Central memory CD8-positive, alpha-beta T cell (primary cell): Measurements from ENCODE around the gene ZFP62.

Experiments
- ATAC-seq: fragments of 150-1000 bp; cut with Tn5 transposase; replicated peaks from 2 replicates; pipeline ENCODE4 v1.10.0; 2022; ENCODE audit warnings: mild to moderate bottlenecking, moderate FRiP score, moderate number of reproducible peaks; ENCODE audit not compliant: poor library complexity, severe bottlenecking; ENCODE audit errors: extremely low read depth
- DNase-seq, 2 donors: peaks; one replicate each; pipeline ENCODE4 v3.0.0; 2021; ENCODE audit warnings: low spot score in 2 of 2
- H3K27ac Mint-ChIP-seq: one replicate; pipeline ENCODE4 v1.8.0; 2022; ENCODE audit warnings: low read depth, mild to moderate bottlenecking, moderate library complexity, mixed read lengths
- H3K27me3 Mint-ChIP-seq: one replicate; pipeline ENCODE4 v1.8.0; 2022; ENCODE audit warnings: mixed read lengths
- H3K36me3 Mint-ChIP-seq: one replicate; pipeline ENCODE4 v1.8.0; 2022; ENCODE audit warnings: mild to moderate bottlenecking, moderate library complexity, mixed read lengths; ENCODE audit not compliant: insufficient read depth
- H3K4me1 Mint-ChIP-seq: one replicate; pipeline ENCODE4 v1.8.0; 2022; ENCODE audit warnings: mixed read lengths
- H3K4me3 Mint-ChIP-seq: one replicate; pipeline ENCODE4 v1.8.0; 2022; ENCODE audit warnings: mild to moderate bottlenecking, moderate library complexity, mixed read lengths
- H3K9me3 Mint-ChIP-seq: one replicate; pipeline ENCODE4 v1.8.0; 2022; ENCODE audit warnings: mixed read lengths

The ZFP62 gene

GRCh38 chr5:180858586-180858985 is 2.5 kb downstream of the ZFP62 start:
- peaks cover 32% of the 10 kb centered on the region for H3K36me3 Mint-ChIP-seq
- DNase-seq (no peak), ATAC-seq (no peak)
- peaks cover 52% of the 10 kb centered on the region for H3K4me1 Mint-ChIP-seq
- H3K4me3 Mint-ChIP-seq = no peak overlapping the region
- no peaks in the 10 kb centered on the region for H3K27me3 Mint-ChIP-seq
- no peaks in the 10 kb centered on the region for H3K9me3 Mint-ChIP-seq
- peak overlapping the region; percentile 33 for H3K27ac Mint-ChIP-seq

GRCh38 chr5:180853848-180854176 is 7.3 kb downstream of the ZFP62 start:
- Mint-ChIP-seq H3K4me3 (no peak overlapping the region), H3K36me3 (peaks cover 32% of the 10 kb centered on the region), H3K4me1 (peaks cover 36% of the 10 kb centered on the region), H3K9me3 (peaks cover 9% of the 10 kb centered on the region), H3K27ac (no peak overlapping the region), H3K27me3 (no peaks in the 10 kb centered on the region)
- DNase-seq = no peak
- no peak for ATAC-seq

- peaks cover 27% of the 10 kb centered on the region for H3K36me3 Mint-ChIP-seq
- peaks cover 9% of the 10 kb centered on the region for H3K9me3 Mint-ChIP-seq
- no peak for ATAC-seq
- no peak overlapping the region for H3K4me3 Mint-ChIP-seq
- no peaks in the 10 kb centered on the region for H3K27me3 Mint-ChIP-seq
- no peak for DNase-seq
- peaks cover 31% of the 10 kb centered on the region for H3K4me1 Mint-ChIP-seq
- H3K27ac Mint-ChIP-seq = no peak overlapping the region
These were observed 7.8 kb downstream of the ZFP62 start for GRCh38 chr5:180853121-180853847.

- no peak for ATAC-seq
These were observed 8.6 kb downstream of the ZFP62 start for GRCh38 chr5:180852495-180852894.

GRCh38 chr5:180850434-180851078 is 10.5 kb downstream of the ZFP62 start:
- Mint-ChIP-seq H3K4me1 (peaks cover 19% of the 10 kb centered on the region), H3K27ac (no peak overlapping the region), H3K9me3 (peaks cover 9% of the 10 kb centered on the region), H3K36me3 (peaks cover 14% of the 10 kb centered on the region), H3K4me3 (no peak overlapping the region), H3K27me3 (no peaks in the 10 kb centered on the region)
- DNase-seq = no peak
- no peak for ATAC-seq

More at GRCh38 chr5:180852495-180852894, 8.6 kb downstream of the ZFP62 start:
- DNase-seq = no peak
- H3K4me3 Mint-ChIP-seq = no peak overlapping the region
- peaks cover 24% of the 10 kb centered on the region for H3K36me3 Mint-ChIP-seq
- peaks cover 9% of the 10 kb centered on the region for H3K9me3 Mint-ChIP-seq
- no peaks in the 10 kb centered on the region for H3K27me3 Mint-ChIP-seq
- H3K4me1 Mint-ChIP-seq = peaks cover 31% of the 10 kb centered on the region
- H3K27ac Mint-ChIP-seq = no peak overlapping the region

GRCh38 chr5:180849827-180850226 is 11.2 kb downstream of the ZFP62 start:
- ATAC-seq (no peak), DNase-seq (no peak)
- Mint-ChIP-seq H3K4me1 (peaks cover 15% of the 10 kb centered on the region), H3K9me3 (peaks cover 9% of the 10 kb centered on the region), H3K4me3 (no peak overlapping the region), H3K36me3 (peaks cover 13% of the 10 kb centered on the region), H3K27me3 (no peaks in the 10 kb centered on the region), H3K27ac (no peak overlapping the region)

GRCh38 chr5:180848878-180849277 is 12.2 kb downstream of the ZFP62 start:
- Mint-ChIP-seq H3K36me3 (peaks cover 12% of the 10 kb centered on the region), H3K9me3 (peaks cover 9% of the 10 kb centered on the region), H3K4me3 (no peak overlapping the region), H3K4me1 (peaks cover 5% of the 10 kb centered on the region), H3K27ac (no peak overlapping the region), H3K27me3 (no peaks in the 10 kb centered on the region)
- ATAC-seq (no peak), DNase-seq (no peak)

- no peak overlapping the region for H3K27ac Mint-ChIP-seq
- H3K4me1 Mint-ChIP-seq = no peaks in the 10 kb centered on the region
- DNase-seq (no peak), ATAC-seq (no peak)
- H3K27me3 Mint-ChIP-seq = no peaks in the 10 kb centered on the region
- peaks cover 9% of the 10 kb centered on the region for H3K9me3 Mint-ChIP-seq
- no peak overlapping the region for H3K4me3 Mint-ChIP-seq
- peaks cover 12% of the 10 kb centered on the region for H3K36me3 Mint-ChIP-seq
These were observed 12.8 kb downstream of the ZFP62 start for GRCh38 chr5:180848265-180848664.

- Mint-ChIP-seq H3K36me3 (peaks cover 12% of the 10 kb centered on the region), H3K9me3 (peaks cover 9% of the 10 kb centered on the region), H3K27me3 (no peaks in the 10 kb centered on the region), H3K27ac (no peak overlapping the region), H3K4me3 (no peak overlapping the region), H3K4me1 (no peaks in the 10 kb centered on the region)
- DNase-seq (no peak), ATAC-seq (no peak)
These were observed 14.1 kb downstream of the ZFP62 start for GRCh38 chr5:180847026-180847425.

GRCh38 chr5:180844858-180845257 is 16.2 kb downstream of the ZFP62 start:
- no peak overlapping the region for H3K27ac Mint-ChIP-seq
- no peak for DNase-seq
- H3K4me1 Mint-ChIP-seq = no peaks in the 10 kb centered on the region
- H3K27me3 Mint-ChIP-seq = no peaks in the 10 kb centered on the region
- H3K9me3 Mint-ChIP-seq = no peaks in the 10 kb centered on the region
- H3K4me3 Mint-ChIP-seq = no peak overlapping the region
- no peak for ATAC-seq
- H3K36me3 Mint-ChIP-seq = peaks cover 4% of the 10 kb centered on the region

GRCh38 chr5:180844432-180844831 is 16.6 kb downstream of the ZFP62 start:
- no peaks in the 10 kb centered on the region for H3K27me3 Mint-ChIP-seq
- DNase-seq (no peak), ATAC-seq (no peak)
- no peaks in the 10 kb centered on the region for H3K4me1 Mint-ChIP-seq
- peaks cover 2% of the 10 kb centered on the region for H3K9me3 Mint-ChIP-seq
- peaks cover under 1% of the 10 kb centered on the region for H3K36me3 Mint-ChIP-seq
- no peak overlapping the region for H3K4me3 Mint-ChIP-seq
- no peak overlapping the region for H3K27ac Mint-ChIP-seq

- Mint-ChIP-seq H3K9me3 (peaks cover 5% of the 10 kb centered on the region), H3K36me3 (peaks cover 10% of the 10 kb centered on the region), H3K4me1 (peaks cover 6% of the 10 kb centered on the region), H3K27ac (no peak overlapping the region), H3K4me3 (no peak overlapping the region), H3K27me3 (no peaks in the 10 kb centered on the region)
- ATAC-seq = no peak
- DNase-seq = no peak
These were observed 21.1 kb downstream of the ZFP62 start for GRCh38 chr5:180839935-180840334.

- Mint-ChIP-seq H3K27me3 (no peaks in the 10 kb centered on the region), H3K4me1 (peaks cover 13% of the 10 kb centered on the region), H3K36me3 (peaks cover 11% of the 10 kb centered on the region), H3K27ac (no peak overlapping the region), H3K4me3 (no peak overlapping the region), H3K9me3 (peaks cover 5% of the 10 kb centered on the region)
- ATAC-seq (no peak), DNase-seq (no peak)
These were observed 21.8 kb downstream of the ZFP62 start for GRCh38 chr5:180839227-180839626.
